Panc1 (cell line): ENCODE results near the gene TMEM163.

Source experiments
- POLR2AphosphoS5 ChIP-seq: IDR thresholded peaks from 2 replicates; pipeline ENCODE4 v1.6.1; 2012; ENCODE audit warnings: mild to moderate bottlenecking, low read depth, low read length, moderate library complexity
- SIN3A ChIP-seq: IDR thresholded peaks from 2 replicates; pipeline ENCODE4 v1.6.1; 2012; ENCODE audit warnings: low read depth, mild to moderate bottlenecking, low read length, moderate library complexity, borderline replicate concordance; ENCODE audit not compliant: insufficient read depth
- TCF7L2 ChIP-seq: IDR thresholded peaks from 2 replicates; pipeline ENCODE4 v1.6.1; 2011; ENCODE audit warnings: mild to moderate bottlenecking, low read depth, low read length, inconsistent platforms
- TF ChIP-seq, protein P1 (sequence below): fragments of 450-650 bp; IDR thresholded peaks from 2 replicates; pipeline ENCODE4 v1.5.1; 2017; ENCODE audit warnings: mild to moderate bottlenecking
- TF ChIP-seq, protein P2 (sequence below), 2 experiments: IDR thresholded peaks; 2 replicates each; pipeline ENCODE4 v1.6.1; 2011 to 2012; ENCODE audit warnings: low read depth in 2 of 2, control low read depth in 1 of 2, low read length in 1 of 2, mild to moderate bottlenecking in 1 of 2, moderate library complexity in 1 of 2; ENCODE audit not compliant: insufficient read depth in 1 of 2

DNA sequence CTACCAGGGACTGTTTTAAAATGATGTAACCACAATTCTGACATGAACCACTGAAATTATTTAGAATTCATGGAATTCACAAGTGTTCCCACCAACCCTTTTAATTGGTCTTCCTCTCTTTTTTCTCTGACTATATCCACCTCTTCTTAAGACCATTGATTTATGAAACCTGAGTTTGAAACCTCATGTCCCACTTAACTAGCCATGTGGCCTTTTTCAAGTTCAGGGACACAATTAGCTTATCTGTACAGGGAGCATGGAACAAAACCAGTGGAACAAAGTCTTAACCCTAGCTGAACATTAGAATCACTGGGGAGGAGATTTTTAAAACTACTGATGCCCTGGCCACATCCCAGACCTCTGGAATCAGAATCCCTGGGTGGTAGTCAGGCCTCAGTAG, 41.6 kb upstream of the TMEM163 start:
- TF ChIP-seq POLR2AphosphoS5 = no peak
- TF ChIP-seq, protein P1, sequence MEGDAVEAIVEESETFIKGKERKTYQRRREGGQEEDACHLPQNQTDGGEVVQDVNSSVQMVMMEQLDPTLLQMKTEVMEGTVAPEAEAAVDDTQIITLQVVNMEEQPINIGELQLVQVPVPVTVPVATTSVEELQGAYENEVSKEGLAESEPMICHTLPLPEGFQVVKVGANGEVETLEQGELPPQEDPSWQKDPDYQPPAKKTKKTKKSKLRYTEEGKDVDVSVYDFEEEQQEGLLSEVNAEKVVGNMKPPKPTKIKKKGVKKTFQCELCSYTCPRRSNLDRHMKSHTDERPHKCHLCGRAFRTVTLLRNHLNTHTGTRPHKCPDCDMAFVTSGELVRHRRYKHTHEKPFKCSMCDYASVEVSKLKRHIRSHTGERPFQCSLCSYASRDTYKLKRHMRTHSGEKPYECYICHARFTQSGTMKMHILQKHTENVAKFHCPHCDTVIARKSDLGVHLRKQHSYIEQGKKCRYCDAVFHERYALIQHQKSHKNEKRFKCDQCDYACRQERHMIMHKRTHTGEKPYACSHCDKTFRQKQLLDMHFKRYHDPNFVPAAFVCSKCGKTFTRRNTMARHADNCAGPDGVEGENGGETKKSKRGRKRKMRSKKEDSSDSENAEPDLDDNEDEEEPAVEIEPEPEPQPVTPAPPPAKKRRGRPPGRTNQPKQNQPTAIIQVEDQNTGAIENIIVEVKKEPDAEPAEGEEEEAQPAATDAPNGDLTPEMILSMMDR = no peak
- TF ChIP-seq, protein P2, sequence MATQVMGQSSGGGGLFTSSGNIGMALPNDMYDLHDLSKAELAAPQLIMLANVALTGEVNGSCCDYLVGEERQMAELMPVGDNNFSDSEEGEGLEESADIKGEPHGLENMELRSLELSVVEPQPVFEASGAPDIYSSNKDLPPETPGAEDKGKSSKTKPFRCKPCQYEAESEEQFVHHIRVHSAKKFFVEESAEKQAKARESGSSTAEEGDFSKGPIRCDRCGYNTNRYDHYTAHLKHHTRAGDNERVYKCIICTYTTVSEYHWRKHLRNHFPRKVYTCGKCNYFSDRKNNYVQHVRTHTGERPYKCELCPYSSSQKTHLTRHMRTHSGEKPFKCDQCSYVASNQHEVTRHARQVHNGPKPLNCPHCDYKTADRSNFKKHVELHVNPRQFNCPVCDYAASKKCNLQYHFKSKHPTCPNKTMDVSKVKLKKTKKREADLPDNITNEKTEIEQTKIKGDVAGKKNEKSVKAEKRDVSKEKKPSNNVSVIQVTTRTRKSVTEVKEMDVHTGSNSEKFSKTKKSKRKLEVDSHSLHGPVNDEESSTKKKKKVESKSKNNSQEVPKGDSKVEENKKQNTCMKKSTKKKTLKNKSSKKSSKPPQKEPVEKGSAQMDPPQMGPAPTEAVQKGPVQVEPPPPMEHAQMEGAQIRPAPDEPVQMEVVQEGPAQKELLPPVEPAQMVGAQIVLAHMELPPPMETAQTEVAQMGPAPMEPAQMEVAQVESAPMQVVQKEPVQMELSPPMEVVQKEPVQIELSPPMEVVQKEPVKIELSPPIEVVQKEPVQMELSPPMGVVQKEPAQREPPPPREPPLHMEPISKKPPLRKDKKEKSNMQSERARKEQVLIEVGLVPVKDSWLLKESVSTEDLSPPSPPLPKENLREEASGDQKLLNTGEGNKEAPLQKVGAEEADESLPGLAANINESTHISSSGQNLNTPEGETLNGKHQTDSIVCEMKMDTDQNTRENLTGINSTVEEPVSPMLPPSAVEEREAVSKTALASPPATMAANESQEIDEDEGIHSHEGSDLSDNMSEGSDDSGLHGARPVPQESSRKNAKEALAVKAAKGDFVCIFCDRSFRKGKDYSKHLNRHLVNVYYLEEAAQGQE (IDR thresholded peaks at IDR 0.05; ENCODE audit: insufficient read depth in 1 of 2, low read depth in 2 of 2, low read length in 1 of 2) = no peak
- TF ChIP-seq SIN3A = no peak
- TF ChIP-seq TCF7L2 = no peak
